ENCODE measurements around the gene PHACTR3.

DNA sequence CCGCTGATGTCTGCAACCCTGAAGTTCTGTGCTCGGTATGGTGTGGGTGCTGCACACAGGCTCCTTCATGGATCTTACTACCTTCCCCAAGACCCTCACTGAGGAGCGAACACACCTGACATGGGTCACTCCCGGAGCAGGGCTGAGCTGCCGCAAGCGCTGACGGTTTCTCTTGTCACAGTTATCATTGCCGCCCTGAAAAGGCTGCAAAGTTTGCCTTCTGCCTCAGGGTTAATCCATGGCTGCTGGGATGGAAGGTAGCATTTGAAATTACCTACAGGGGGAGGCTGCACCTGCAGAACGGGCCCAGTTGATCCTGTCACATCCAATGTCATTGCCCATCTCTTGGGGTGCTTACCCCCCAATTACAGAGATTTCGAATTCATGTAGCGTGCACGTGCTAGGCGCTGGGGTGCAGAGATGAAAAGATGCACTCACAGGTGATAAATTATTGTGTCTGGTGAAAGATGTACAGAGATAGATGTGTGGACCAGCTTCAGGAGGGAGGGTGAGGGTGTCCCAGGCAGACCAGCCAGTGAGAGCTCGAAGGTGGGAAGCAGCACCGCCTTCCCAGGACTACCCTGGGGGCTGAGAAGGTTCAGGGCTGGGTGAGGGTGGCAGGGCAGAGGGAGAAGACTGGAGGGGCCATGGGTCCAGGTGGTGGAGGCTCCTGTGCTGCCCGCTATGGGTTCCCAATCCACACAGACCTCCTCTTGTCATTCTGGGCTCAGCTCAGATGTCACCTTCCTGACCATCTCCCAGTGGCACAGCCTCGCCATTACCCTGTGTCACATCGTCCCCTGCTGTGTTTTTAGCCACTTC is 209.0 kb downstream of the PHACTR3 start:
- TF ChIP-seq, protein P1, sequence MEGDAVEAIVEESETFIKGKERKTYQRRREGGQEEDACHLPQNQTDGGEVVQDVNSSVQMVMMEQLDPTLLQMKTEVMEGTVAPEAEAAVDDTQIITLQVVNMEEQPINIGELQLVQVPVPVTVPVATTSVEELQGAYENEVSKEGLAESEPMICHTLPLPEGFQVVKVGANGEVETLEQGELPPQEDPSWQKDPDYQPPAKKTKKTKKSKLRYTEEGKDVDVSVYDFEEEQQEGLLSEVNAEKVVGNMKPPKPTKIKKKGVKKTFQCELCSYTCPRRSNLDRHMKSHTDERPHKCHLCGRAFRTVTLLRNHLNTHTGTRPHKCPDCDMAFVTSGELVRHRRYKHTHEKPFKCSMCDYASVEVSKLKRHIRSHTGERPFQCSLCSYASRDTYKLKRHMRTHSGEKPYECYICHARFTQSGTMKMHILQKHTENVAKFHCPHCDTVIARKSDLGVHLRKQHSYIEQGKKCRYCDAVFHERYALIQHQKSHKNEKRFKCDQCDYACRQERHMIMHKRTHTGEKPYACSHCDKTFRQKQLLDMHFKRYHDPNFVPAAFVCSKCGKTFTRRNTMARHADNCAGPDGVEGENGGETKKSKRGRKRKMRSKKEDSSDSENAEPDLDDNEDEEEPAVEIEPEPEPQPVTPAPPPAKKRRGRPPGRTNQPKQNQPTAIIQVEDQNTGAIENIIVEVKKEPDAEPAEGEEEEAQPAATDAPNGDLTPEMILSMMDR (IDR thresholded peaks at IDR 0.05; ENCODE audit: low read depth, low read length, missing input control), result no peak
- TF ChIP-seq YY1 (IDR thresholded peaks at IDR 0.05) (no peak), JUND (IDR thresholded peaks at IDR 0.05) (no peak), GABPA (IDR thresholded peaks at IDR 0.05 in 1 of 2, conservative IDR thresholded peaks at IDR 0.05 in 1 of 2) (no peak), SP1 (IDR thresholded peaks at IDR 0.05) (no peak)
- TF ChIP-seq, protein P2, sequence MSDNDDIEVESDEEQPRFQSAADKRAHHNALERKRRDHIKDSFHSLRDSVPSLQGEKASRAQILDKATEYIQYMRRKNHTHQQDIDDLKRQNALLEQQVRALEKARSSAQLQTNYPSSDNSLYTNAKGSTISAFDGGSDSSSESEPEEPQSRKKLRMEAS (IDR thresholded peaks at IDR 0.05), result no peak
- TF ChIP-seq, protein P3, sequence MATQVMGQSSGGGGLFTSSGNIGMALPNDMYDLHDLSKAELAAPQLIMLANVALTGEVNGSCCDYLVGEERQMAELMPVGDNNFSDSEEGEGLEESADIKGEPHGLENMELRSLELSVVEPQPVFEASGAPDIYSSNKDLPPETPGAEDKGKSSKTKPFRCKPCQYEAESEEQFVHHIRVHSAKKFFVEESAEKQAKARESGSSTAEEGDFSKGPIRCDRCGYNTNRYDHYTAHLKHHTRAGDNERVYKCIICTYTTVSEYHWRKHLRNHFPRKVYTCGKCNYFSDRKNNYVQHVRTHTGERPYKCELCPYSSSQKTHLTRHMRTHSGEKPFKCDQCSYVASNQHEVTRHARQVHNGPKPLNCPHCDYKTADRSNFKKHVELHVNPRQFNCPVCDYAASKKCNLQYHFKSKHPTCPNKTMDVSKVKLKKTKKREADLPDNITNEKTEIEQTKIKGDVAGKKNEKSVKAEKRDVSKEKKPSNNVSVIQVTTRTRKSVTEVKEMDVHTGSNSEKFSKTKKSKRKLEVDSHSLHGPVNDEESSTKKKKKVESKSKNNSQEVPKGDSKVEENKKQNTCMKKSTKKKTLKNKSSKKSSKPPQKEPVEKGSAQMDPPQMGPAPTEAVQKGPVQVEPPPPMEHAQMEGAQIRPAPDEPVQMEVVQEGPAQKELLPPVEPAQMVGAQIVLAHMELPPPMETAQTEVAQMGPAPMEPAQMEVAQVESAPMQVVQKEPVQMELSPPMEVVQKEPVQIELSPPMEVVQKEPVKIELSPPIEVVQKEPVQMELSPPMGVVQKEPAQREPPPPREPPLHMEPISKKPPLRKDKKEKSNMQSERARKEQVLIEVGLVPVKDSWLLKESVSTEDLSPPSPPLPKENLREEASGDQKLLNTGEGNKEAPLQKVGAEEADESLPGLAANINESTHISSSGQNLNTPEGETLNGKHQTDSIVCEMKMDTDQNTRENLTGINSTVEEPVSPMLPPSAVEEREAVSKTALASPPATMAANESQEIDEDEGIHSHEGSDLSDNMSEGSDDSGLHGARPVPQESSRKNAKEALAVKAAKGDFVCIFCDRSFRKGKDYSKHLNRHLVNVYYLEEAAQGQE (IDR thresholded peaks at IDR 0.05), result no peak
- TF ChIP-seq, protein P4, sequence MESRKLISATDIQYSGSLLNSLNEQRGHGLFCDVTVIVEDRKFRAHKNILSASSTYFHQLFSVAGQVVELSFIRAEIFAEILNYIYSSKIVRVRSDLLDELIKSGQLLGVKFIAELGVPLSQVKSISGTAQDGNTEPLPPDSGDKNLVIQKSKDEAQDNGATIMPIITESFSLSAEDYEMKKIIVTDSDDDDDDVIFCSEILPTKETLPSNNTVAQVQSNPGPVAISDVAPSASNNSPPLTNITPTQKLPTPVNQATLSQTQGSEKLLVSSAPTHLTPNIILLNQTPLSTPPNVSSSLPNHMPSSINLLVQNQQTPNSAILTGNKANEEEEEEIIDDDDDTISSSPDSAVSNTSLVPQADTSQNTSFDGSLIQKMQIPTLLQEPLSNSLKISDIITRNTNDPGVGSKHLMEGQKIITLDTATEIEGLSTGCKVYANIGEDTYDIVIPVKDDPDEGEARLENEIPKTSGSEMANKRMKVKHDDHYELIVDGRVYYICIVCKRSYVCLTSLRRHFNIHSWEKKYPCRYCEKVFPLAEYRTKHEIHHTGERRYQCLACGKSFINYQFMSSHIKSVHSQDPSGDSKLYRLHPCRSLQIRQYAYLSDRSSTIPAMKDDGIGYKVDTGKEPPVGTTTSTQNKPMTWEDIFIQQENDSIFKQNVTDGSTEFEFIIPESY (IDR thresholded peaks at IDR 0.05), result no peak

All from liver (tissue), 3 donors.